Measurements from ENCODE around the gene MEGF11.

The MEGF11 gene

DNA sequence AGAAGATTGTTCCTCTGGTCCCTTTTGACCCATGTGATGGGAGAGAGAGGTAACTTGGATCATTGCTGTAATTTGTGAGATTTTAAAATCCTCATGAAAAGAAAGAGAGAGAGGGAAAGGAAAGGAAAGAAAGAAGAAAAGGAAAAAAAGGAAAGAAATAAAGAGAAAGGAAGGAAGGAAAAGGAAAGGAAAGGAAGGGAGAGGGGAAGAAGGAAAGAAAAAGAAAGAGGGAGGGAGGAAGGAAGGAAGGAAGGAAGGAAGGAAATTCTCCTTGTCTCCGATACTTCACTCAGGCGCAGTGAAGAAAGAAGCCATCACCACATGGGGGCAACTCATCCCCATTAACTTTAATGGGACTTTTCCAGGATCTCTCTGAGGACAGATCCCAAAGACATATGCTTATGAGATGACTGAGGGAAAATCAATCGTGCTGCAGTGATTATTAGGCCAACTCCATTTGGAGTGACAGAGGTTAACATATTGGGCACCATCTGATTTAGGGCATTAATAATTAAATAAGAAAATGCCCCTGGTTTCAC lies 123.0 kb downstream of the MEGF11 start:
- Histone ChIP-seq H3K36me3 (replicated peaks; ENCODE audit: low read depth, low read length) (no peaks in the 10 kb centered on the region), H3K4me2 (ENCODE audit: low read length) (no peak overlapping the region), H3K4me3 (ENCODE audit: low read length) (no peak overlapping the region), H2AFZ (ENCODE audit: low read depth, low read length) (no peak overlapping the region), H3K27ac (ENCODE audit: low read length) (no peak overlapping the region), H3K9me3 (ENCODE audit: insufficient read depth, low read length) (no peaks in the 10 kb centered on the region), H3K4me1 (ENCODE audit: low read length) (peaks cover 7% of the 10 kb centered on the region; the same call in 1 of the 2 replicates), H3K27me3 (ENCODE audit: low read depth, low read length) (peaks cover 59% of the 10 kb centered on the region), H4K20me1 (ENCODE audit: insufficient read depth, low read length) (no peaks in the 10 kb centered on the region), H3K9ac (ENCODE audit: low read length) (no peak overlapping the region), H3K79me2 (ENCODE audit: low read length) (no peaks in the 10 kb centered on the region)
- TF ChIP-seq, protein P1, sequence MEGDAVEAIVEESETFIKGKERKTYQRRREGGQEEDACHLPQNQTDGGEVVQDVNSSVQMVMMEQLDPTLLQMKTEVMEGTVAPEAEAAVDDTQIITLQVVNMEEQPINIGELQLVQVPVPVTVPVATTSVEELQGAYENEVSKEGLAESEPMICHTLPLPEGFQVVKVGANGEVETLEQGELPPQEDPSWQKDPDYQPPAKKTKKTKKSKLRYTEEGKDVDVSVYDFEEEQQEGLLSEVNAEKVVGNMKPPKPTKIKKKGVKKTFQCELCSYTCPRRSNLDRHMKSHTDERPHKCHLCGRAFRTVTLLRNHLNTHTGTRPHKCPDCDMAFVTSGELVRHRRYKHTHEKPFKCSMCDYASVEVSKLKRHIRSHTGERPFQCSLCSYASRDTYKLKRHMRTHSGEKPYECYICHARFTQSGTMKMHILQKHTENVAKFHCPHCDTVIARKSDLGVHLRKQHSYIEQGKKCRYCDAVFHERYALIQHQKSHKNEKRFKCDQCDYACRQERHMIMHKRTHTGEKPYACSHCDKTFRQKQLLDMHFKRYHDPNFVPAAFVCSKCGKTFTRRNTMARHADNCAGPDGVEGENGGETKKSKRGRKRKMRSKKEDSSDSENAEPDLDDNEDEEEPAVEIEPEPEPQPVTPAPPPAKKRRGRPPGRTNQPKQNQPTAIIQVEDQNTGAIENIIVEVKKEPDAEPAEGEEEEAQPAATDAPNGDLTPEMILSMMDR (IDR thresholded peaks at IDR 0.05; ENCODE audit: low read depth, low read length): no peak
- TF ChIP-seq EZH2phosphoT487 (IDR thresholded peaks at IDR 0.05; ENCODE audit: low read depth): no peak

DNA sequence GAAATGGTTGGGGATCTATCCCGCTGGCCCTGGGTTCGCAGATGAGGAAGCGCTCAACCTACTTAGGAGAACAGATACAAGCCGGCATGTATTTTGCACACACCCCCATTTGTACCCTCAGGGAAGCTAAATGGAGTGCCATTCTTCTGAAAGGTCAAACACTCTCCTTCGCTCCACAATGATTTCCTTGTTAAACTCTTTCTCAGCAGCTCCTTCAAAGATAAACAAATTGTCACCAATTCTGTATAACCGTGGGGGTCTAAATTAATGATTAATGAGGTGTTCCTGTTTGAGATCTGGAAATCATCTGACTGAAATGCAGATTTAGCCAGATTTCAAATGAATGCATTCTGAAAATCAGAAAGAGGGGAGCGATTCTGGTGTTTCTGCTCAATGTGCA lies 124.0 kb downstream of the MEGF11 start:
- peaks cover 7% of the 10 kb centered on the region; the same call in 1 of the 2 replicates for H3K4me1 ChIP-seq (ENCODE audit: low read length)
- no peaks in the 10 kb centered on the region for H3K9me3 ChIP-seq (ENCODE audit: insufficient read depth, low read length)
- no peak overlapping the region for H2AFZ ChIP-seq (ENCODE audit: low read depth, low read length)
- H3K9ac ChIP-seq (ENCODE audit: low read length): no peak overlapping the region
- H3K4me2 ChIP-seq (ENCODE audit: low read length): peak overlapping the region; percentile 16; the same call in 1 of the 2 replicates
- no peaks in the 10 kb centered on the region for H4K20me1 ChIP-seq (ENCODE audit: insufficient read depth, low read length)
- H3K36me3 ChIP-seq (replicated peaks; ENCODE audit: low read depth, low read length): no peaks in the 10 kb centered on the region
- H3K27me3 ChIP-seq (ENCODE audit: low read depth, low read length): peaks cover 64% of the 10 kb centered on the region
- H3K79me2 ChIP-seq (ENCODE audit: low read length): no peaks in the 10 kb centered on the region
- no peak for TF ChIP-seq EZH2phosphoT487 (IDR thresholded peaks at IDR 0.05; ENCODE audit: low read depth)
- TF ChIP-seq, protein P1 (IDR thresholded peaks at IDR 0.05; ENCODE audit: low read depth, low read length): no peak
- H3K27ac ChIP-seq (ENCODE audit: low read length): no peak overlapping the region
- no peak overlapping the region for H3K4me3 ChIP-seq (ENCODE audit: low read length)

DNA sequence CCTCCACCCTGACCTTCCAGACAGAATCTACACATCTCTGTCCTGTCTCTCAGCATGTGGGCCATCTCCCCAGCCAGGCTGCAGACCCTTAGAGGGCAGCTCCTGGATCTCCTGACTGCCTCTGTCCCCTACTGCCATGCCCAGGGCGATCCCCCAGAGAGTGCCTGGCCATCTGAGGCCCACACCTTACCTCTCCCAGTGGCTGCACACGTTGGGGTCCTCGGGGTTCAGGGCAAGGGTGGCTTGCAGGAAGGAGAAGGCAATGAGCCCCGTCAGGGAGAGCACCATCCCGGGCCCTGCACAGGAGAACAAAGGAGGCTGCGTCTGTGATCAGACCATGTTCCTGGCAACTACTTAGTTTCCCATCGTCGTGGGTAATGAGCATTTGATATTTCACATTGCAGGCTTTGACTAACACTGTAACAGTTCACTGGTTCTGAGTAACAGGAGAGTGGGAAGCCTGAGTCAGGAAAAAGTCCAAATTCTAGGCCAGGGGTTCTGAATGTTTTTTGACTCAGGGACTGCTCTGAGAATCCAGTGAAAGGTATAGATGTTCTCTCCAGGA lies 125.4 kb downstream of the MEGF11 start:
- TF ChIP-seq, protein P1 (IDR thresholded peaks at IDR 0.05; ENCODE audit: low read depth, low read length): no peak
- TF ChIP-seq EZH2phosphoT487 (IDR thresholded peaks at IDR 0.05; ENCODE audit: low read depth): no peak
- Histone ChIP-seq H3K27ac (ENCODE audit: low read length) (no peak overlapping the region), H4K20me1 (ENCODE audit: insufficient read depth, low read length) (no peaks in the 10 kb centered on the region), H2AFZ (ENCODE audit: low read depth, low read length) (no peak overlapping the region), H3K4me2 (ENCODE audit: low read length) (no peak overlapping the region), H3K9ac (ENCODE audit: low read length) (no peak overlapping the region), H3K79me2 (ENCODE audit: low read length) (no peaks in the 10 kb centered on the region), H3K4me1 (ENCODE audit: low read length) (peaks cover 7% of the 10 kb centered on the region; the same call in 1 of the 2 replicates), H3K4me3 (ENCODE audit: low read length) (no peak overlapping the region), H3K36me3 (replicated peaks; ENCODE audit: low read depth, low read length) (no peaks in the 10 kb centered on the region), H3K27me3 (ENCODE audit: low read depth, low read length) (peaks cover 76% of the 10 kb centered on the region), H3K9me3 (ENCODE audit: insufficient read depth, low read length) (no peaks in the 10 kb centered on the region)

DNA sequence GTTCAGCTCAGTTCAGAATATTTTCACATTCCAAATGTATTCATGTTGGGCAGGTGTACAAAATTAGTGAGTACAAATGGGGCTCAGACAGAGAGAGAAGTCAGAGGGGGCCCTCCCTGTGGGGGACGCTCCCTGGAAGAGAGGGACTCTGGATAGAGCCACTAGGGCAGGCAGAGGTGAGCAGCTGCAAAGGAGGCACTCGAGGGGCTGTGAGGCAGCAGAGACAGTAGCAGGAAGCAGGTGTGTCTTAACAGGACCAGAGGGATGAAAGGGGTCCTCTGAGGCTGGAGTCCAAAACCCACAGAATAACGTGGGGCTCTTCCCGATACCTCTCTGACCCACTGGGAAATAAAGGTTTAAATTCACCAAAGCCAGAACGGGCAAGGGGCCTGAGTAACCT lies 127.1 kb downstream of the MEGF11 start:
- Histone ChIP-seq H3K4me2 (ENCODE audit: low read length) (no peak overlapping the region), H3K9ac (ENCODE audit: low read length) (no peak overlapping the region)

More for the DNA sequence above, 127.1 kb downstream of the MEGF11 start:
- H4K20me1 ChIP-seq (ENCODE audit: insufficient read depth, low read length): no peaks in the 10 kb centered on the region
- H3K27ac ChIP-seq (ENCODE audit: low read length): no peak overlapping the region
- no peak overlapping the region for H3K4me3 ChIP-seq (ENCODE audit: low read length)
- no peaks in the 10 kb centered on the region for H3K9me3 ChIP-seq (ENCODE audit: insufficient read depth, low read length)
- H3K4me1 ChIP-seq (ENCODE audit: low read length): peaks cover 7% of the 10 kb centered on the region; the same call in 1 of the 2 replicates
- TF ChIP-seq, protein P1 (IDR thresholded peaks at IDR 0.05; ENCODE audit: low read depth, low read length): no peak
- no peak for TF ChIP-seq EZH2phosphoT487 (IDR thresholded peaks at IDR 0.05; ENCODE audit: low read depth)
- peaks cover 85% of the 10 kb centered on the region for H3K27me3 ChIP-seq (ENCODE audit: low read depth, low read length)
- no peaks in the 10 kb centered on the region for H3K79me2 ChIP-seq (ENCODE audit: low read length)
- no peaks in the 10 kb centered on the region for H3K36me3 ChIP-seq (replicated peaks; ENCODE audit: low read depth, low read length)
- H2AFZ ChIP-seq (ENCODE audit: low read depth, low read length): no peak overlapping the region

Data from OCI-LY3 (cell line).